Keratinocyte (primary cell): ENCODE results near the gene NHLH2. TPM values are rescaled to one million over a fixed set of nuclear protein-coding genes. Genes with fewer than 3 reads are reported as not detected.

Source experiments
- DNase-seq: peaks from one replicate; pipeline ENCODE4 v3.0.0-alpha.2; 2011; ENCODE audit warnings: low read depth, missing footprints, low spot score
- FAIRE-seq: peaks from 2 replicates; lab custom pipeline; 2011; peaks lifted over from hg19 to GRCh38; lab: Jason Lieb, UNC
- H2AFZ ChIP-seq: 2 replicates; pipeline ENCODE4 v1.6.0; 2012; ENCODE audit warnings: low read length, control low read depth, inconsistent platforms; ENCODE audit not compliant: control insufficient read depth
- H3K27ac ChIP-seq: 2 replicates; pipeline ENCODE4 v1.5.1; 2011; ENCODE audit warnings: low read length; ENCODE audit not compliant: control insufficient read depth, insufficient read depth
- H3K27me3 ChIP-seq: 3 replicates; pipeline ENCODE4 v1.6.0; 2011; ENCODE audit warnings: low read length; ENCODE audit not compliant: control insufficient read depth, insufficient read depth; ENCODE audit errors: extremely low read depth
- H3K36me3 ChIP-seq, 2 experiments: 2 replicates in 1 of 2; 3 replicates in 1 of 2; pipeline ENCODE4 v1.5.1; 2011; ENCODE audit warnings: low read length in 2 of 2, mild to moderate bottlenecking in 1 of 2; ENCODE audit not compliant: control insufficient read depth in 2 of 2, insufficient read depth in 2 of 2; ENCODE audit errors: extremely low read depth in 1 of 2
- H3K4me1 ChIP-seq: 3 replicates; pipeline ENCODE4 v1.5.1; 2011; ENCODE audit warnings: low read length; ENCODE audit not compliant: control insufficient read depth, insufficient read depth; ENCODE audit errors: extremely low read depth
- H3K4me2 ChIP-seq: 3 replicates; pipeline ENCODE4 v1.6.0; 2011; ENCODE audit warnings: low read depth, low read length; ENCODE audit not compliant: control insufficient read depth, insufficient read depth; ENCODE audit errors: extremely low read depth
- H3K4me3 ChIP-seq, 3 experiments: fragments of 200-600 bp in 1 of 3; sonication (generic) in 1 of 3; 2 replicates in 2 of 3; 3 replicates in 1 of 3; pipeline ENCODE4 v1.5.1; 2011 to 2016; ENCODE audit warnings: low read length in 3 of 3, mild to moderate bottlenecking in 3 of 3, control low read depth in 2 of 3, inconsistent platforms in 1 of 3, low read depth in 1 of 3, mixed read lengths in 1 of 3, mixed run types in 1 of 3, moderate library complexity in 1 of 3; ENCODE audit not compliant: control insufficient read depth in 2 of 3, insufficient read depth in 2 of 3; ENCODE audit errors: extremely low read depth in 1 of 3
- H3K79me2 ChIP-seq: 2 replicates; pipeline ENCODE4 v1.6.0; 2012; ENCODE audit warnings: low read length; ENCODE audit not compliant: control insufficient read depth, insufficient read depth
- H3K9ac ChIP-seq: 3 replicates; pipeline ENCODE4 v1.6.0; 2011; ENCODE audit warnings: low read length; ENCODE audit not compliant: control insufficient read depth, insufficient read depth; ENCODE audit errors: extremely low read depth
- H3K9me1 ChIP-seq: 3 replicates; pipeline ENCODE4 v1.6.0; 2011; ENCODE audit warnings: low read length; ENCODE audit not compliant: control insufficient read depth, insufficient read depth; ENCODE audit errors: extremely low read depth
- H3K9me3 ChIP-seq: 2 replicates; pipeline ENCODE4 v1.5.1; 2012; ENCODE audit warnings: low read depth, low read length; ENCODE audit not compliant: control insufficient read depth
- H4K20me1 ChIP-seq: 3 replicates; pipeline ENCODE4 v1.6.0; 2011; ENCODE audit warnings: low read length; ENCODE audit not compliant: control insufficient read depth, insufficient read depth; ENCODE audit errors: extremely low read depth
- EZH2 ChIP-seq: IDR thresholded peaks from one replicate; pipeline ENCODE4 v1.6.1; 2012; ENCODE audit warnings: inconsistent platforms, mild to moderate bottlenecking, low read length, moderate library complexity
- dilution Hi-C: fragments of 300-500 bp; cut with MboI; formaldehyde crosslinking; loops from one replicate; pipeline ENCODE4 v1.7.0; 2020; ENCODE audit warnings: low sequenced_read_pairs; ENCODE audit not compliant: extremely low pct_ligation_motif_present
- polyA plus RNA-seq, 5 experiments: library from polyadenylated mRNA; depleted of rRNA in 3 of 5; stranded (reverse) in 3 of 5; stranded (forward) in 1 of 5; unstranded in 1 of 5; fragments of >200 nt; gene quantifications; 1 replicate in 1 of 5; 2 replicates in 3 of 5; 3 replicates in 1 of 5; pipeline versions ENCODE4 v1.2.1 to v1.2.3, GENCODE V29; 2011 to 2012; ENCODE audit warnings: missing spikeins in 2 of 5, low read depth in 1 of 5, low replicate concordance in 1 of 5
- TF ChIP-seq, protein P1 (sequence below), 3 experiments: IDR thresholded peaks in 1 of 3; conservative IDR thresholded peaks in 1 of 3; optimal IDR thresholded peaks in 1 of 3; 2 replicates in 2 of 3; 3 replicates in 1 of 3; pipeline versions ENCODE3 to v1.5.1; 2011; ENCODE audit warnings: low read length in 3 of 3, mild to moderate bottlenecking in 3 of 3, moderate library complexity in 2 of 3, control low read depth in 1 of 3, inconsistent platforms in 1 of 3; ENCODE audit not compliant: insufficient read depth in 2 of 3; ENCODE audit errors: extremely low read depth in 1 of 3

NHLH2 gene
- polyA plus RNA-seq, 1 donor (not counting 4 experiments of a cell fraction or from before 2014, with no cell fraction given): 0.21 TPM

DNA sequence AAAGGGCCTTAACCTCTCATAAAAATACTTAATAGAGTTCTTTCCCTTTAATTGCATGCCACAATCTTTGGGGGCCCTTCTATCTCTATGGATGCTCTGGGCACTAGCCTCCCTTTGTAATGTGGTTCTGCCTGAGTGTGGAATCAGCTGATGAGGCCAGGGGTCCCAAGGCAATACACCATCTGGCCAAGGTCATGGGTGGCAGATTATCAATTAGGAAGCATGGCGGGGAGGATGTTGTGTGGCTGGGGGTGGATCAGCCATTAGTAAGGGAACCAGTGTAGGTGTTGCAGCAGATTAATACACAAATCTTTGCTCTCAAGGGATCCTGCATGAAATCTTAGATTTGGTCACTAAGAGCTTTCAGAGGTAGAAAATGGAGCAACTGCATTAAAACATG lies 35.3 kb downstream of the NHLH2 start:
- H3K27ac ChIP-seq: no peak overlapping the region
- H3K9me1 ChIP-seq: no peaks in the 10 kb centered on the region
- H4K20me1 ChIP-seq: no peaks in the 10 kb centered on the region
- no peak overlapping the region for H3K4me3 ChIP-seq
- no peaks in the 10 kb centered on the region for H3K9me3 ChIP-seq
- H3K4me2 ChIP-seq: no peak overlapping the region
- no peaks in the 10 kb centered on the region for H3K79me2 ChIP-seq
- no peaks in the 10 kb centered on the region for H3K27me3 ChIP-seq
- DNase-seq (no peak), FAIRE-seq (no peak)
- peaks cover 5% of the 10 kb centered on the region for H3K4me1 ChIP-seq
- no peaks in the 10 kb centered on the region for H3K36me3 ChIP-seq
- no peak for TF ChIP-seq EZH2
- TF ChIP-seq, protein P1, sequence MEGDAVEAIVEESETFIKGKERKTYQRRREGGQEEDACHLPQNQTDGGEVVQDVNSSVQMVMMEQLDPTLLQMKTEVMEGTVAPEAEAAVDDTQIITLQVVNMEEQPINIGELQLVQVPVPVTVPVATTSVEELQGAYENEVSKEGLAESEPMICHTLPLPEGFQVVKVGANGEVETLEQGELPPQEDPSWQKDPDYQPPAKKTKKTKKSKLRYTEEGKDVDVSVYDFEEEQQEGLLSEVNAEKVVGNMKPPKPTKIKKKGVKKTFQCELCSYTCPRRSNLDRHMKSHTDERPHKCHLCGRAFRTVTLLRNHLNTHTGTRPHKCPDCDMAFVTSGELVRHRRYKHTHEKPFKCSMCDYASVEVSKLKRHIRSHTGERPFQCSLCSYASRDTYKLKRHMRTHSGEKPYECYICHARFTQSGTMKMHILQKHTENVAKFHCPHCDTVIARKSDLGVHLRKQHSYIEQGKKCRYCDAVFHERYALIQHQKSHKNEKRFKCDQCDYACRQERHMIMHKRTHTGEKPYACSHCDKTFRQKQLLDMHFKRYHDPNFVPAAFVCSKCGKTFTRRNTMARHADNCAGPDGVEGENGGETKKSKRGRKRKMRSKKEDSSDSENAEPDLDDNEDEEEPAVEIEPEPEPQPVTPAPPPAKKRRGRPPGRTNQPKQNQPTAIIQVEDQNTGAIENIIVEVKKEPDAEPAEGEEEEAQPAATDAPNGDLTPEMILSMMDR (optimal IDR thresholded peaks at IDR 0.05 in 1 of 3, IDR thresholded peaks at IDR 0.05 in 1 of 3, conservative IDR thresholded peaks at IDR 0.05 in 1 of 3; ENCODE audit: extremely low read depth in 1 of 3, insufficient read depth in 2 of 3, low read length in 3 of 3): no peak
- H3K9ac ChIP-seq: no peak overlapping the region
- H2AFZ ChIP-seq: no peak overlapping the region
- dilution Hi-C loops: loop anchor here (25.0 kb wide), 1 partner anchor 182 kb away; the partner anchor contains the start of gene SLC22A15

DNA sequence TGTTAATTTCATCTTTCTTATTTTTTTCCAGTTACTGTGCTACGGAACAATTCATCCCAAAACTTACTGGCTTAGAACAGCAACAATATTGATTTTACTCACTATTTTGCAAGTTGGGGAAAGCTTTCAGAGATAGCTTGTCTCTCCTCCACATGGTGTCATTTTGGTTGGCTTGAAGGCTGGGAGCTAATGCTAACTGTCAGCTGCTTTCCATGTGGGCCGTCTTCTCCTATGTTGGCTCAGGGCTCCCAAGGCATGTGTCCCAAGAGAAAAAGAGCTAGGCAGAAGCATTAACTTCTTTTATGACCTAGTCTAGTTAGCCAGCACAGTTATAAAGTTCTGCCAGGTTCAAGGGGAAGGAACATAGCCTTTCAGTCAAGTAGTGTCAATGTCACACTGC lies 38.5 kb downstream of the NHLH2 start:
- no peaks in the 10 kb centered on the region for H3K36me3 ChIP-seq
- no peaks in the 10 kb centered on the region for H3K9me1 ChIP-seq
- H2AFZ ChIP-seq: no peak overlapping the region
- TF ChIP-seq EZH2: no peak
- TF ChIP-seq, protein P1 (optimal IDR thresholded peaks at IDR 0.05 in 1 of 3, IDR thresholded peaks at IDR 0.05 in 1 of 3, conservative IDR thresholded peaks at IDR 0.05 in 1 of 3; ENCODE audit: extremely low read depth in 1 of 3, insufficient read depth in 2 of 3, low read length in 3 of 3): no peak
- DNase-seq: no peak
- H3K27me3 ChIP-seq: no peaks in the 10 kb centered on the region
- H3K4me1 ChIP-seq: no peaks in the 10 kb centered on the region
- H3K27ac ChIP-seq: no peak overlapping the region
- H3K9me3 ChIP-seq: no peaks in the 10 kb centered on the region
- dilution Hi-C loops: loop anchor here (25.0 kb wide), 1 partner anchor 185 kb away; the partner anchor contains the start of gene SLC22A15
- H3K9ac ChIP-seq: no peak overlapping the region
- H4K20me1 ChIP-seq: no peaks in the 10 kb centered on the region
- FAIRE-seq: no peak
- H3K4me3 ChIP-seq: no peak overlapping the region
- H3K79me2 ChIP-seq: no peaks in the 10 kb centered on the region
- H3K4me2 ChIP-seq: no peak overlapping the region
